ENCODE results near the gene ZNF584. TPM values are rescaled to one million over a fixed set of nuclear protein-coding genes. Genes with fewer than 3 reads are reported as not detected.

ZNF584 gene
- total RNA-seq, 1 experiment from 2014 or later, result 17.2 TPM

DNA sequence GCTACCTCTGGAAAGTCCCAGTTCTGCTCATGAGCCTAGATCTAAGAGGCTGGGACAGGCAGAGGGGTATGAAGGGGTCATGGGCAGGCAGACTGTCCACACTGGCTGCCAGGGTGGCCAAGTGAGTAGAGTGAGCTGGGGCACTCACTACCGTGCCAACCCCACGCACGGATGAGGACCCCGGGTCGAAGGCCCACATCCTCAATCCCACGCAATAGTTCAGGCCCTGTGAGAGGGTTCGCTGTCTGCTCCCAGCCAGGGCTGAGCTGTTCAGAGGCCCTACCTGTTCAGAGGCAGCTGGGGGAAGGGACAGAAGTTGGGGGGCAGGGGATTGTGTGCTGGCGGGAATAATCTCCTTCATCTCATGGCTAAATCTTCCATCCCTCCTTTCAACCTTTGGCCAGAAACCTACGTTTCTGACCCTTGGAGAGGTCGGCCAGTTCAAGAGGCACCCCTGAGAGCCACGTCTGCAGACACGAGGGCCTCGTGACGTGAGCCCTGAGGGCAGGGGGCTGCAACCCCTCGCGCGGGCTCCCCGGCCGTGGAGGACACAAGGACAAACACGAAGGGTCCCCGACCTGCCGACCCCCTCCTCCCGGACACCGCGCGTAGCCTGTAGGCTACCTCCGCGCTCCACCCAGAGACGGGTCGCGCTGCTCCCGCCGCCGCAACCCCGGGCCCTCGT, 22.4 kb upstream of the ZNF584 start:
- DNase-seq (ENCODE audit: low read depth), result no peak

- peak; percentile 99 for DNase-seq (ENCODE audit: low read depth)
These were observed 21.7 kb upstream of the ZNF584 start, which contains the start of gene RPS5 for GRCh38 chr19:58386576-58387337. RPS5 (plus strand) TSS chr19:58387269; CDS start chr19:58388138, 869 bp downstream.

- DNase-seq (ENCODE audit: low read depth), result no peak
These were observed 20.9 kb upstream of the ZNF584 start for GRCh38 chr19:58387338-58388174.

GRCh38 chr19:58388175-58388526, 20.3 kb upstream of the ZNF584 start:
- DNase-seq (ENCODE audit: low read depth), result no peak

DNA sequence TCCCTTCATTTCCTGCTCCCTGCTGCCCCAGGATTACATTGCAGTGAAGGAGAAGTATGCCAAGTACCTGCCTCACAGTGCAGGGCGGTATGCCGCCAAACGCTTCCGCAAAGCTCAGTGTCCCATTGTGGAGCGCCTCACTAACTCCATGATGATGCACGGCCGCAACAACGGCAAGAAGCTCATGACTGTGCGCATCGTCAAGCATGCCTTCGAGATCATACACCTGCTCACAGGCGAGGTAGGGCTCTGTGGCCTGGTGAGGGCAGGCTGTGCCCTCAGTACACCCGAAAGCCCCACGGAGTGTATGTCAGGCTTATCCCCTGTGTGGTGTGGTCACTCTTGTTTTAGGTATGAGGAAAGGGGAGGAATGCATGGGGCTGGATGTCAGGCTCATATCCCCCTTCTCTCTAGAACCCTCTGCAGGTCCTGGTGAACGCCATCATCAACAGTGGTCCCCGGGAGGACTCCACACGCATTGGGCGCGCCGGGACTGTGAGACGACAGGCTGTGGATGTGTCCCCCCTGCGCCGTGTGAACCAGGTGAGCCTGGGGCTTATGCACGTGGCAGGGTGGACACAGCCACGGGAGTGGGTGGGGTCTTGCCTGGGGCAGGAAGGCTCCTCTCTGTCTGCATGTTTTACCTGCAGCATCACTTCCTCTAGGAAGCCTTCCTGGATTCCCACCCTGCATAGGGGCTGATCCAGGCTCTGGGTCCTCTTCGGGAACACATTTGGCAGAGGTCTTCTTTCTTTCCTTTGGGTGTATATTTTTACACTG, 15.3 kb upstream of the ZNF584 start:
- DNase-seq (ENCODE audit: low read depth), result no peak

GRCh38 chr19:58393725-58394033, 14.8 kb upstream of the ZNF584 start:
- DNase-seq (ENCODE audit: low read depth), result no peak

DNA sequence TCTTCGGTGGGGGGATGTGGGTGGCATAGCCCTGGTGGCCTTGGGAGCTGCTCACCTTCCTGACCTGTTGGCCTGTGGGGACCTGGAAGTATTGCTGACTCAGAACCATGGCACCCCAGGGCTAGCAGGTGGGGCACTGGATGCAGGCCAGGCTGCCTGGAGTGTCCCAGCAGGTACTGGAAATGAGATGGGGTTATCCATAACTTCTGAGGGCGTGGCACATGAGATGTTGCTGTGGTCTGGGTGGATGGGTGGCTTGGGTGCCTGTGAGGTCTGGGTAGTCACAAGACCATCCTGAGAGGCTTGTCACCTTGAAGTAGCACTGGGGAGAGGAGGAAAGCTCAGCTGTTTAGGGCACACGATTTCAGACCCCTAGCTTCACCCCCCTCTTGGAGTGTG, 13.6 kb upstream of the ZNF584 start:
- DNase-seq (ENCODE audit: low read depth), result no peak

- no peak for DNase-seq (ENCODE audit: low read depth)
These were observed 13.1 kb upstream of the ZNF584 start, which contains the start of gene RNF225 for GRCh38 chr19:58395220-58395978. RNF225 (plus strand) TSS chr19:58395656; CDS start chr19:58396090, 434 bp downstream.

DNA sequence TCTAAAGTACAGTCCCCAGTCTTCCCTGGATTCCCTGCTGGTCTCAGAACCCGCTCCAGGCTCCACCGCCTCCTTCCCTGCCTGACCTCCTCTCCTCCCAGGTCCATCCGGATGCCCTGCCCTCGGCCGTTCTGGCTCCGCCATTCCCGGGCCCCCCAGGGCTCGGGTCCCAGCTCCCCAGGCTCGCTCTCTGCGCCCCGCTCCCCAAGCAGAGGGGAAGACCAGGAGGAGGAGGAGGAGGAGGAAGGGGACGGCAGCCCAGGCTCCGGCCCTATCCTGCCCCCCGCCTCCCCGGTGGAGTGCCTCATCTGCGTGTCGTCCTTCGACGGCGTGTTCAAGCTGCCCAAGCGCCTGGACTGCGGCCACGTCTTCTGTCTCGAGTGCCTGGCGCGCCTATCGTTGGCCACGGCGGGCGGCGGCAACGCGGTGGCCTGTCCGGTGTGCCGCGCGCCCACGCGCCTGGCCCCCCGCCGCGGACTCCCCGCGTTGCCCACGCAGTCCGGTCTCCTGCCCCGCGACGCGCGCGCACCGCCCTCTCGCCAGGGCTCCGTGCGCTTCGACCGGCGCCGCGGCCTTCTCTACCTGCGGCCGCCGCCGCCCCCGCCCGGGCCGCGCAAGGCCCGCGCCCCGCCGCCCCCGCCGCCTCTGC, 12.3 kb upstream of the ZNF584 start:
- DNase-seq (ENCODE audit: low read depth), result no peak

GRCh38 chr19:58396691-58397532, 11.5 kb upstream of the ZNF584 start:
- DNase-seq (ENCODE audit: low read depth), result no peak

DNA sequence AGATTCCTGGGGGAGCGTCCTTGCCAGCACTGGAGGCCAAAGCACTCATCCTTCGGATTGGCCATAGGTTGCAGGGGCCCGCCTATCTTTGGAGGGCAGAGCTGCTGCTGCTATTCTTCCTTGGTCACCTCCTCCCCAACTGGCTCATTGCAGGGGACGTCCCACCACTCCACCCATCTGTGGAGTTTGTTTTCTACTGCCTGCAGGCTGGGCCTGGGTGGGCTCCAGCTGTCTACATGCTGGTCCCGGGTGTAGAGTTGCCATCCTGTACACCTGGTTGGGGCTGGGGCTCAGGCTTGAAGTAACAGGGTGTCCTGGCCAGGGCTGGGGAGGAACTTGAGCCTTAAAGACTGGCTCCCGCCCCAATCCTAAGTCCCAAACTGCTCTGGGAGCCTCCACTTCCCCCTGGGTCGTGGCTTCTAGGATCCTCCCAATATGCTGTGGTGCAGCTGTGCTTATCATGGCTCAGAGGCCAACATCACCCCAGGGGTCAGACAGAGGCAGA, 10.9 kb upstream of the ZNF584 start:
- no peak for DNase-seq (ENCODE audit: low read depth)

DNA sequence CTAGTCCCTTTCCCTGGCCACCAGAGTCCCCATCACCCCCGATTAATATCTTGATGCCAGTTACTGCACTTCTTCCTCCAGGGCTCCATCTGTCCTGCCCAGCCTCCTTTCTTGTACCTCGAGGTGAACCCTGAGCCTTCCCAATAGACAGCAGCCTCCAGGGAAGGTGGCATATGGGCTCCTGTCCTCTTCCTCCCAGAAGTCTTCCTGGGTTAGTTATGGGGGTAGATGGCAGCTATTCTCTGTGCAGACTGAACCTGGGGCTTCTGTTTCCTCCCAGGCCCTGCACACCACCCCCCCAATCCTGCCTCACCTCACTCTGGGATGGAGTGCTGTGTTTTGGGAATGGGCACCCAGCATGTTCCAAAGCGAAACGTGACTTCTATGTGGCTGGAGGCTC, 10.4 kb upstream of the ZNF584 start:
- DNase-seq (ENCODE audit: low read depth), result no peak

GRCh38 chr19:58398545-58398944, 9.9 kb upstream of the ZNF584 start:
- no peak for DNase-seq (ENCODE audit: low read depth)

GRCh38 chr19:58399903-58400302, 8.5 kb upstream of the ZNF584 start:
- no peak for DNase-seq (ENCODE audit: low read depth)

GRCh38 chr19:58400316-58400915, 8.0 kb upstream of the ZNF584 start:
- peak; percentile 58 for DNase-seq (ENCODE audit: low read depth)

DNA sequence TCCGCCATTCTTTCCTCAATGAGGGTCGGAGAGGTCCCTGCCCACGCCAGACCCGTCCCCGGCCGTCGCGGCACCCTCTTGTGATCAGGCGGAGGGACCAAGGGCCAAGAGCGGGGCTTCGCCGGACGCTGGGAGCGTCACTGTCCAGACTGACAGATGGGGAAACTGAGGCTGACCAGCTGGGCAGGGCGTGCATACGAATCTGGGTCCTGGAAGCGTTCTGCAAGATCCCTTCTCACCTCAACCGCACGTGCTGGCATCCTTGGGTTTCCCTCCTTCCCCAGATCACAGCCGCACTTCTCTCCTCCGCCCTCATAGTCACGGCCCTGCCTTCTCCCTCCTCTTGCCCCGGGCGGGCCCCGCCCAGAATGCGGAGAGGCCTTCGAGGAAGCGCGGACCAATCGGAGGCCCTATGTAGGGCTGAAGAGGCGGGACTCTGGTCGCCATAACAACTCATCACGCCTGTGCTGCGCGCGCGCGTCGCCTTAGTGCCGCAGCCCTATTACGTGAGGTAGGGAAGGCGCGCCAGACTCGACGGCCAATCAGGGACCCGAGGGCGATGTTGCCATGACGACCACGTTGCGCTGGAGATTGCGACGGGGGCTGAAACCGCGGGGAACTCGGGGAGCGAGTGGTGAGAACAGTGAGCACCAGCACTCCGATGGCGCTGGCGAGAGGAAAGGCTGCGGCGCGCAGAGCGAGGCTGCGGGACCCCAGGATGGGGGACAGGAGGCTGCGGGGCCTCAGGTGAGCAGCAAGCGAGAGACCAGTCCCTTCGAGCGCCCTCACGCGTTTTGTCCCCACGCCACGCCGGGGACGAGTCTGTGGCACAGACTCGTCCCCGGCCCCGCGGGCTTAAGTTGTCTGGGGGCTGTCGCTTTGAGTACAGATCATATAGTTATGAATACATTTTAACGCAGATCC, 7.3 kb upstream of the ZNF584 start:
- peak; percentile 99 for DNase-seq (ENCODE audit: low read depth)

GRCh38 chr19:58401840-58402421, 6.5 kb upstream of the ZNF584 start:
- DNase-seq (ENCODE audit: low read depth), result no peak

Data from RPMI7951 (cell line).